GM10248 (cell line): ENCODE measurements around the gene AATK.

Source experiments
- CTCF ChIA-PET: fragments of 300-600 bp; sonication (Branson Sonifier 250); formaldehyde crosslinking; extraction: SDS; loops from one replicate; lab custom pipeline; 2021; ENCODE audit warnings: antibody characterized with exemption; lab: Yijun Ruan, JAX
- POLR2A ChIA-PET: fragments of 350-650 bp; sonication (Branson Sonifier 250); formaldehyde crosslinking; extraction: SDS; loops from one replicate; lab custom pipeline; 2020; ENCODE audit warnings: antibody characterized with exemption; lab: Yijun Ruan, JAX
- DNase-seq: peaks from one replicate; pipeline ENCODE4 v3.0.0; 2012; ENCODE audit errors: extremely low spot score
- CTCF ChIP-seq: IDR thresholded peaks from 2 replicates; pipeline ENCODE4 v1.5.1; 2012; ENCODE audit warnings: mild to moderate bottlenecking, low read depth; ENCODE audit errors: extremely low read depth, missing control alignments, control extremely low read depth

AATK gene

GRCh38 chr17:81166033-81166492 is at the start of gene AATK:
Gene AATK, minus strand, starts transcription at chr17:81166221. Its CDS starts 229 bp downstream, at chr17:81165992.
- no peak for DNase-seq
- ChIA-PET CTCF (no interaction called here), POLR2A (no interaction called here)
- TF ChIP-seq CTCF = no peak

- no peak for DNase-seq
- POLR2A ChIA-PET = no interaction called here
- TF ChIP-seq CTCF = no peak
- CTCF ChIA-PET = no interaction called here
Observed at GRCh38 chr17:81213978-81214377, 48.0 kb upstream of the AATK start.

- ChIA-PET CTCF (no interaction called here), POLR2A (no interaction called here)
- TF ChIP-seq CTCF = no peak
- DNase-seq = no peak
Observed at GRCh38 chr17:81212365-81212764, 46.3 kb upstream of the AATK start.

GRCh38 chr17:81210868-81211267 is 44.8 kb upstream of the AATK start:
- POLR2A ChIA-PET = no interaction called here
- TF ChIP-seq CTCF = no peak
- DNase-seq = no peak
- CTCF ChIA-PET = interaction anchor here (1.0 to 1.1 kb wide), 2 partner anchors 12 to 69 kb away, joined by 3 read pairs; partner anchors contain the start of gene CEP131

- POLR2A ChIA-PET = no interaction called here
Observed at GRCh38 chr17:81210466-81210865, 44.4 kb upstream of the AATK start.

GRCh38 chr17:81209141-81209540 is 43.1 kb upstream of the AATK start:
- POLR2A ChIA-PET = no interaction called here
- no peak for DNase-seq
- TF ChIP-seq CTCF = no peak
- CTCF ChIA-PET = no interaction called here

More at GRCh38 chr17:81210466-81210865, 44.4 kb upstream of the AATK start:
- TF ChIP-seq CTCF = no peak
- CTCF ChIA-PET = interaction anchor here (1.0 kb wide), 1 partner anchor 68 kb away, joined by 3 read pairs; no protein-coding TSS in a partner anchor
- no peak for DNase-seq

- no peak for TF ChIP-seq CTCF
- no peak for DNase-seq
- ChIA-PET CTCF (no interaction called here), POLR2A (no interaction called here)
Observed at GRCh38 chr17:81208651-81209050, 42.6 kb upstream of the AATK start.
